Kidney epithelial cell (primary cell): ENCODE data around the gene DRAXIN. TPM values are rescaled to one million over a fixed set of nuclear protein-coding genes. Genes with fewer than 3 reads are reported as not detected.
A peak's percentile ranks its signal among the peaks of the same experiment; 100 is the strongest.

Source experiments
- DNase-seq: peaks from one replicate; pipeline ENCODE4 v3.0.0-alpha.2; 2010; ENCODE audit warnings: low read depth
- H3K27me3 ChIP-seq: 2 replicates; pipeline ENCODE4 v1.6.0; 2011; ENCODE audit warnings: low read length; ENCODE audit not compliant: control insufficient read depth, insufficient read depth
- H3K36me3 ChIP-seq: 2 replicates; pipeline ENCODE4 v1.5.1; 2011; ENCODE audit warnings: low read length; ENCODE audit not compliant: control insufficient read depth, insufficient read depth
- H3K4me3 ChIP-seq: 2 replicates; pipeline ENCODE4 v1.5.1; 2011; ENCODE audit warnings: low read depth, mild to moderate bottlenecking, control low read depth, low read length
- total RNA-seq: library from RNA; depleted of rRNA; stranded (reverse); fragments of >200 nt; gene quantifications from 2 replicates; pipeline ENCODE4 v1.2.3, GENCODE V29; 2015
- TF ChIP-seq, protein P1 (sequence below): IDR thresholded peaks from 2 replicates; pipeline ENCODE4 v1.5.1; 2011; ENCODE audit warnings: mild to moderate bottlenecking, moderate library complexity, low read length, control low read depth, inconsistent platforms; ENCODE audit not compliant: insufficient read depth, poor library complexity, severe bottlenecking

DRAXIN gene
- total RNA-seq, 1 donor from 2014 or later: 2.8 TPM

DNA sequence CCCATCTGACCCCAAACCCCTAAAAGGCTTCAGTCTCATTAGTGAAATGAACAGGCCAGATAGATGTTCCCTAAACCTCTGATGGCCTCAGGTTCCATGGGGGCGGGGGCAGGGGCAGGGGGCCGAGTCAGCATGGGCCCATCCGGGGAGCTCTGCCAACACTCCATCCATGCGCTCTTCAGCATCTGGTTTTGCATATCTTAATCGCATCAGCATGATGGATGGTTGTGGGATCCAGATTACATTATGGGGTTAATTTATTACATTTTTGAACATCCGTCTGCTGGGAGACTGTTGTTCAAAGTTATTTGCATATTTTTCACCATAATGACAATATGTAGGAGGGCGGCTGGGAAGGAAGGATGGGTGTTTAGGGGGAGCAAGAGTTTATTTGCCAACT is 7.4 kb upstream of the DRAXIN start:
- TF ChIP-seq, protein P1, sequence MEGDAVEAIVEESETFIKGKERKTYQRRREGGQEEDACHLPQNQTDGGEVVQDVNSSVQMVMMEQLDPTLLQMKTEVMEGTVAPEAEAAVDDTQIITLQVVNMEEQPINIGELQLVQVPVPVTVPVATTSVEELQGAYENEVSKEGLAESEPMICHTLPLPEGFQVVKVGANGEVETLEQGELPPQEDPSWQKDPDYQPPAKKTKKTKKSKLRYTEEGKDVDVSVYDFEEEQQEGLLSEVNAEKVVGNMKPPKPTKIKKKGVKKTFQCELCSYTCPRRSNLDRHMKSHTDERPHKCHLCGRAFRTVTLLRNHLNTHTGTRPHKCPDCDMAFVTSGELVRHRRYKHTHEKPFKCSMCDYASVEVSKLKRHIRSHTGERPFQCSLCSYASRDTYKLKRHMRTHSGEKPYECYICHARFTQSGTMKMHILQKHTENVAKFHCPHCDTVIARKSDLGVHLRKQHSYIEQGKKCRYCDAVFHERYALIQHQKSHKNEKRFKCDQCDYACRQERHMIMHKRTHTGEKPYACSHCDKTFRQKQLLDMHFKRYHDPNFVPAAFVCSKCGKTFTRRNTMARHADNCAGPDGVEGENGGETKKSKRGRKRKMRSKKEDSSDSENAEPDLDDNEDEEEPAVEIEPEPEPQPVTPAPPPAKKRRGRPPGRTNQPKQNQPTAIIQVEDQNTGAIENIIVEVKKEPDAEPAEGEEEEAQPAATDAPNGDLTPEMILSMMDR: no peak
- no peak for DNase-seq
- no peak overlapping the region for H3K4me3 ChIP-seq
- no peaks in the 10 kb centered on the region for H3K36me3 ChIP-seq
- peaks cover 13% of the 10 kb centered on the region for H3K27me3 ChIP-seq

DNA sequence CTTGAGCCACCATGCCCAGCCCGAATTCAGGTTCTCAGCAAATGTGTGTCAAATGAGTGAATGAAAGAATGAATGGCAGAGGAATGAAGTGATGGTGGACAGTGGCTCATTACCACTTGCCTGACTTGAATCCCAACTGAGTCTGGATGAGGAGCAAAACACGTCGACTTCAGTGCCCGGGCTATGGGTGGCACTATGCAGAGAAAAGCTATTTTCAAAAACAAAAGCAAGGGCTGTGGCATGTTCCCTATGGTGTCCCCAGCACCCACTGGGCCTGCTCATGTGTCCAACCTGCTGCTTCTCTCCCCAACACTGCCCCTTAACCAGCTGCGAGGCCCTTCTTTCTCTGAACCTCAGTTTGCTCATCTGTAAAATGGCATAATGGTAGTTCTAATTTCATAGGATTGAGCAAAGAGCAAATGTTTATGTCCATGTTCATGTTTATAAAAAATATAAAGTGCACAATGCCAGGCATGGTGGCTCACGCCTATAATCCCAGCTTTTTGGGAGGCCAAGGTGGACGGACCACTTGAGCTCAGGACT is 6.2 kb upstream of the DRAXIN start:
- H3K27me3 ChIP-seq: peaks cover 18% of the 10 kb centered on the region
- H3K4me3 ChIP-seq: no peak overlapping the region
- TF ChIP-seq, protein P1: no peak
- no peak for DNase-seq
- no peaks in the 10 kb centered on the region for H3K36me3 ChIP-seq

DNA sequence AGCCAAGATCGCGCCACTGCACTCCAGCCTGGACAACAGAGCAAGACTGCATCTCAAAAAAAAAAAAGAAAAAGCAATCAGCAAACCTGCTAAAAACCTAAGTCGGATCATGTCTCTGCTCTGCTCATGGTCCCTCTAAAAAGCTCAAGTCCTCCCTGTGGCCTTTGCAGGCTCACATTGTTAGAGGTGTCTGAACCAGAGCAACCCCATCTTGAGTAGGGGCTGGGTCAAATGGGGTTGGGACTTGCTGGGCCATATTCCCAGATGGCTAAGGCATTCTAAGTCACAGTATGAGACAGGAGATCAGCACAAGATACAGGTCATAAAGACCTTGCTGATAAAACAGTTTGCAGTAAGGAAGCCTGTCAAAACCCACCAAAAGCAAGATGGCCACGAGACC is 3.0 kb upstream of the DRAXIN start:
- peaks cover 41% of the 10 kb centered on the region for H3K27me3 ChIP-seq
- H3K4me3 ChIP-seq: no peak overlapping the region
- H3K36me3 ChIP-seq: no peaks in the 10 kb centered on the region
- no peak for DNase-seq
- TF ChIP-seq, protein P1: no peak

DNA sequence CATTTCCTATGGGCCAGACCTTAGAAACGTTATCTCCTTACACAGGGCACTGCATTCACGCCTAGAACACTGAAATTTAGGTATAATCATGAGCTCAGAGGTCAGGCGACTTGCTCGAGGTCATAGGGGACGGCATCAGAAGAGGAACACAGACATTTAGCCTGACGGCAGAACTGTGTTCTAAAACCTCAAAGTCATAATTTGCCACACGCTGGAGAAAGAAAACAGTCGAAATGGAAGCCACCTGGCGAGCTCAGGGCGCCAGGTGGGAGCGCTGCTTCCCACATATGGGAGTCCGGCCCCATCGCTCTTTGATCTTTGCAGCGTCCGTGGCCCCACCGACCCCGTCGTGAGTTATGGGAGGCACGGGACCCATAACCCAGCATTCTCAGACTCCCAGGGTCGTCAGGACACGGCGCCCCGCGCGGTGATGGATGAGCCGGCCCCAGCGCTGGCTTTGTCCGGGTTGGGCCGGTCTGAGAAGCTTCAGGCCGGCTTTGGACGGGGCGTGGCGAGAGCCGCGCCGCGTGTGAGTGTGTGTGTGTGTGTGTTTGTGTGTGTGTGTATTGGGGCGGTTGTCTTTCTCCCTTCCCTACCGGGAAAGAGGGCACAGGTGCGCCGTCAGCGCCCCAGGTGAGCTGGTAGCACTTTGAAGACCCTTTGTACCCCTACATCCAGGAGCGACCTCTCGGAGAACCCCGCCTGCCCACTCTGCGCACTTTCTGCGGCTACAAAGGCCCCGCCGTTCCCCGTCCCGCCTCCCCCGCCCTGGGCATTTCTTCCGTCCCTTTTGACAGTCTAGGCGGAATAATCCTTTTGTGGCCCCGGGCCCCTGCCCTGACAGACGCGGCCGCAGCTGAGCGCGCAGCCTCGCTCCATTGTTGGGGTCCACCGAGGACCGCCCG is 861 bp upstream of the DRAXIN start:
- H3K36me3 ChIP-seq: no peaks in the 10 kb centered on the region
- TF ChIP-seq, protein P1: no peak
- H3K27me3 ChIP-seq: peaks cover 53% of the 10 kb centered on the region
- H3K4me3 ChIP-seq: peak overlapping the region; percentile 27
- DNase-seq: no peak

DNA sequence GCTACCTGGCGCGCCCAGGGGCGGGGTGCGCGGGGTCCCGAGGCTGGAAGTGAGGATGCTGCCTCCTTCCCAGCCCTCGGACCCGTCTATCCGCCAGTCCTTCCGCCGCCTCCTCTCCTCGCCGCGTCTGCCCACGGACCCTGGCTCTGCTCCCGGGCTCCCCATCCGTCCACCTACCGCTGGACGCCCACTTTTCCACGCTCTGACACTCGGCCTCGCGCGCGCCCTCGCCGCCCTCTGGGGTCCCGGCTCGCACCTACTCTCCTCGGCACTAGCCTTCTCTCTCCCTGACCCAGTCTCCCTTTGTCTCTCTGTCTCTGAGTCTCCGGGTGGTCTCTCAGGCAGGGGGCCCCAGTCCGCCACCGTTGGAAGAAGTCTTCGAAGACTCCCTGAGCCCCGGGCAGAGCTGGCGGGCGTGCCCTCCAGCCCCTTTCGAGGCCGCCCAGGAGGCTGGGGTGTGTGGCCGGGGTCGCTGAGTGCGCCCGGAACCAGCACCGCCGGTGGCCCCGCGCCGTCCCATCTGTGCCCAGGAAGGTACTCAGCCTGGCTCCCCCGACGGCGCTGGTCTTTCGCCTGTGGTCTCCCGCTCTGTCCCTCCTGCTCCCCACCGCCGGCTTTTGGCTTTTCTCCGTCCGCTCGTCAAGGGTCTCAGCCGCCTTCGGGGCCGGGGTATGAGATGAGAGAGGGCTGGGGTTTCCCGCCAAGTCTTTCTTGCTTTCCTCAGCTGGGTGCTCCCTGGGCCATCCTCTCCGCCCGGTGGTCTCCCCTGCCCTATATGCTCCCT is 610 bp downstream of the DRAXIN start:
- TF ChIP-seq, protein P1: no peak
- H3K36me3 ChIP-seq: no peaks in the 10 kb centered on the region
- H3K4me3 ChIP-seq: peak overlapping the region; percentile 11
- DNase-seq: no peak
- peaks cover 51% of the 10 kb centered on the region for H3K27me3 ChIP-seq
